IPS-20b (cell line): ENCODE measurements around the gene PLA2G12A.

Experiments used
- H3K27ac ChIP-seq: one replicate; pipeline ENCODE4 v1.5.1; 2013; ENCODE audit warnings: low read length
- H3K27me3 ChIP-seq: 2 replicates; pipeline ENCODE4 v1.6.1; 2013; ENCODE audit warnings: mild to moderate bottlenecking, low read length, inconsistent platforms; ENCODE audit not compliant: insufficient read depth
- H3K36me3 ChIP-seq: 2 replicates; pipeline ENCODE4 v1.6.1; 2013; ENCODE audit warnings: low read depth, mild to moderate bottlenecking, inconsistent platforms, low read length, moderate library complexity; ENCODE audit not compliant: insufficient read depth
- H3K4me1 ChIP-seq: 2 replicates; pipeline ENCODE4 v1.6.1; 2013; ENCODE audit warnings: mild to moderate bottlenecking, control low read depth, inconsistent platforms, low read length, moderate library complexity; ENCODE audit not compliant: insufficient read depth
- H3K4me3 ChIP-seq: 2 replicates; pipeline ENCODE4 v1.5.1; 2013; ENCODE audit warnings: mild to moderate bottlenecking, low read length, inconsistent platforms
- H3K9ac ChIP-seq: 2 replicates; pipeline ENCODE4 v1.6.1; 2013; ENCODE audit warnings: low read depth, mild to moderate bottlenecking, inconsistent platforms, low read length, moderate library complexity
- H3K9me3 ChIP-seq: 2 replicates; pipeline ENCODE4 v1.6.1; 2013; ENCODE audit warnings: mild to moderate bottlenecking, low read depth, low read length, inconsistent platforms; ENCODE audit not compliant: insufficient read depth

PLA2G12A gene

DNA sequence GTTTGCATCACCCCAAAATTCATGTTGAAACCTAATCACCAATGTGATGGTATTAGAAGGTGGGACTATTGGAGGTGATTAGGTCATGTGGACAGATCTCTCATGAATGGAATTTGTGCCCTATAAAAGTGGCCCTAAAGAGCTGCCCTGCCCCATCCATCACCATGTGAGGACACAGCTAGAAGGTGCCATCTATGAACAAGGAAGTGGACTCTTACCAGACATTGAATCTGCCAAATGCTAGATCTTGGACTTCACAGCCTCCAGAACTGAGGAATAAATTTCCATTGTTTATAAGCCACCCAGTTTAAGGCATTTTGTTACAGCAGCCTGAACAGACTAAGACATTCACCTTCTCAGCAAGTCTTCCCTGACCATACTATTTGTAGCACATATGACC, 7.5 kb downstream of the PLA2G12A start:
- H3K9ac ChIP-seq: no peak overlapping the region
- H3K36me3 ChIP-seq: peaks cover 14% of the 10 kb centered on the region; the same call in 1 of the 2 replicates
- H3K9me3 ChIP-seq: no peaks in the 10 kb centered on the region
- H3K27me3 ChIP-seq: no peaks in the 10 kb centered on the region
- no peak overlapping the region for H3K4me3 ChIP-seq
- H3K4me1 ChIP-seq: no peaks in the 10 kb centered on the region
- no peak overlapping the region for H3K27ac ChIP-seq

DNA sequence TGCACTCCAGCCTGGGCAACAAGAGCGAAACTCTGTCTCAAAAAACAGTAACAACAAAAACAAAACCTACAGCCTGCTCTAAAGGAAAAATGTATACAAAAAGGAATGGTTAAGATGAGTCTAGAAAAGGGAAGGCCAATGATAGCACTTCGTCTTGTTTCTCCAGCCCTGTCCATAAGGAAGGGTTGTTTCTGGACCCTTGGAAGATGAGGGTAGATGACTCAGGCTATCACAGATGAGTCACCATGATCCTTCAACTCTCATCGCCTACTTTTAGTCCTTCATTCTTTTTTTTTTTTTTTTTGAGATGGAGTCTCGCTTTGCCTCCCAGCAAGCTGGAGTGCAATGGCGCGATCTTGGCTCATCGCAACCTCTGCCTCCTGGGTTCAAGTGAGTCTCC, 8.8 kb downstream of the PLA2G12A start:
- Histone ChIP-seq H3K27me3 (no peaks in the 10 kb centered on the region), H3K27ac (no peak overlapping the region), H3K36me3 (peaks cover 28% of the 10 kb centered on the region), H3K4me1 (no peaks in the 10 kb centered on the region), H3K9ac (no peak overlapping the region), H3K9me3 (no peaks in the 10 kb centered on the region), H3K4me3 (no peak overlapping the region)

- Histone ChIP-seq H3K27me3 (no peaks in the 10 kb centered on the region), H3K36me3 (peaks cover 28% of the 10 kb centered on the region), H3K27ac (no peak overlapping the region), H3K4me3 (no peak overlapping the region), H3K9me3 (no peaks in the 10 kb centered on the region), H3K4me1 (no peaks in the 10 kb centered on the region), H3K9ac (no peak overlapping the region)
Observed at GRCh38 chr4:109719604-109720003, 10.3 kb downstream of the PLA2G12A start.

GRCh38 chr4:109718759-109719158, 11.1 kb downstream of the PLA2G12A start:
- Histone ChIP-seq H3K27ac (no peak overlapping the region), H3K4me3 (no peak overlapping the region), H3K36me3 (peaks cover 31% of the 10 kb centered on the region), H3K9me3 (no peaks in the 10 kb centered on the region), H3K4me1 (no peaks in the 10 kb centered on the region), H3K27me3 (no peaks in the 10 kb centered on the region), H3K9ac (no peak overlapping the region)

- H3K36me3 ChIP-seq: peaks cover 65% of the 10 kb centered on the region
- H3K9ac ChIP-seq: no peak overlapping the region
- no peaks in the 10 kb centered on the region for H3K4me1 ChIP-seq
- H3K9me3 ChIP-seq: no peaks in the 10 kb centered on the region
- H3K27ac ChIP-seq: no peak overlapping the region
- no peaks in the 10 kb centered on the region for H3K27me3 ChIP-seq
- H3K4me3 ChIP-seq: no peak overlapping the region
Observed at GRCh38 chr4:109713500-109713899, 16.4 kb downstream of the PLA2G12A start.

DNA sequence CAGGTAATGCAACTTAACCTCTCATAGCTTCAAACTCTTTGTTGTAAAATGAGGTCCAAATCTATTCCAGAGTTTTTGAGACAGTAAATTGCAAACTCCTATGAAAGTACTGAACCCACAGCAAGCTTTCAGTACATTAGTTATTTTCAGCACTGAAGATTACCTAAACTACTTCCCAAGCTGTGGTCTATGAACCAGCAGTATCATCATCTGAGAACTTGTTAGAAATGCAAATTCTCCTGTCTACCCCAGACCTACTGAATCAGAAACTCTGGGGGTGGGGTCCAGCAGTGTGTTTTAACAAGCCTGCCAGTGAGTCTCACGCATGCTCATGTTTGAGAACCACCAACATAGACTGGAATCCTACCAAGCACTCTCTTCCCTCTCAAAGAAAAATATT, 20.9 kb downstream of the PLA2G12A start:
- H3K27me3 ChIP-seq: no peaks in the 10 kb centered on the region
- H3K27ac ChIP-seq: no peak overlapping the region
- no peaks in the 10 kb centered on the region for H3K4me1 ChIP-seq
- H3K9me3 ChIP-seq: no peaks in the 10 kb centered on the region
- H3K9ac ChIP-seq: no peak overlapping the region
- H3K4me3 ChIP-seq: no peak overlapping the region
- peaks cover 42% of the 10 kb centered on the region for H3K36me3 ChIP-seq

- Histone ChIP-seq H3K4me1 (no peaks in the 10 kb centered on the region), H3K9me3 (no peaks in the 10 kb centered on the region), H3K27ac (no peak overlapping the region), H3K9ac (no peak overlapping the region), H3K27me3 (no peaks in the 10 kb centered on the region), H3K36me3 (peaks cover 37% of the 10 kb centered on the region), H3K4me3 (no peak overlapping the region)
Observed at GRCh38 chr4:109708435-109708834, 21.4 kb downstream of the PLA2G12A start.

DNA sequence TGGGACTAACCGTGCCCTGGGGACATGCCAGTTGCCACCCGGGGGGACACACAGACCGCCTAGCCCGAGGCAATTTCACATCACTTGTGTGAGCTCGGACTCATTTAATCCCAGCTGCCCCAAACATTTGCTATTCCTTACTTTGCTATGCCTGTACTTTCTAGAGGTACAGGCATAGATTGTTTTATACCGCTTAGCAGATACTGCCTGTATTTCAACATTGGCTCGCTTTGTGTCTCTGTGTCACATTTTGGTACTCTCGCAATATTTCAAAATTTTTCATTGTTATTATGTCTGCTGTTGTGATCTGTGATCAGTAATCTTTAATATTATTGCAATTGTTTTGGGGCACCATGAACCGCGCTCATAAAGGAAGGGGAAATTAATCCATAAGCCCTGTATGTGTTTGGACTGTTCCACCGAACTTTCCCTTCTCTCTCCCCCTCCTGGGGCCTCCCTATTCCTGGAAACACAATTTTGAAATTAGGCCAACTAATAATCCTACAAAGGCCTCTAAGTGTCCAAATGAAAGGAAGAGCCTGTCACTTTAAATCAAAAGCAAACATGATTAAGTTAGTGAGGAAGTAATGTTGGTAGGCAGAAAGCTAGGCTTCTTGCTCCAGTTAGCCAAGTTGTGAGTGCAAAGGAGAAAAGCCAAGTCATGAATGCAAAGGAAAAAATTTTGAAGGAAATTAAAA, 26.1 kb downstream of the PLA2G12A start:
- Histone ChIP-seq H3K36me3 (peaks cover 9% of the 10 kb centered on the region), H3K4me1 (peaks cover 5% of the 10 kb centered on the region; the same call in 1 of the 2 replicates), H3K27ac (no peak overlapping the region), H3K9ac (peak overlapping the region; percentile 89; the same call in 1 of the 2 replicates), H3K27me3 (no peaks in the 10 kb centered on the region), H3K9me3 (no peaks in the 10 kb centered on the region), H3K4me3 (peak overlapping the region; percentile 85)

- Histone ChIP-seq H3K4me1 (peaks cover 5% of the 10 kb centered on the region; the same call in 1 of the 2 replicates), H3K4me3 (peak within 1 kb of the TSS; percentile 85), H3K27me3 (no peaks in the 10 kb centered on the region), H3K9ac (peak within 1 kb of the TSS; percentile 89), H3K27ac (peak within 1 kb of the TSS; percentile 61), H3K9me3 (no peaks in the 10 kb centered on the region), H3K36me3 (peaks cover 2% of the 10 kb centered on the region)
Observed at GRCh38 chr4:109702950-109703663, 26.8 kb downstream of the PLA2G12A start, which contains the start of gene CASP6. TSS of gene CASP6 (minus strand) at chr4:109703445. CDS start at chr4:109703395, 50 bp downstream.

DNA sequence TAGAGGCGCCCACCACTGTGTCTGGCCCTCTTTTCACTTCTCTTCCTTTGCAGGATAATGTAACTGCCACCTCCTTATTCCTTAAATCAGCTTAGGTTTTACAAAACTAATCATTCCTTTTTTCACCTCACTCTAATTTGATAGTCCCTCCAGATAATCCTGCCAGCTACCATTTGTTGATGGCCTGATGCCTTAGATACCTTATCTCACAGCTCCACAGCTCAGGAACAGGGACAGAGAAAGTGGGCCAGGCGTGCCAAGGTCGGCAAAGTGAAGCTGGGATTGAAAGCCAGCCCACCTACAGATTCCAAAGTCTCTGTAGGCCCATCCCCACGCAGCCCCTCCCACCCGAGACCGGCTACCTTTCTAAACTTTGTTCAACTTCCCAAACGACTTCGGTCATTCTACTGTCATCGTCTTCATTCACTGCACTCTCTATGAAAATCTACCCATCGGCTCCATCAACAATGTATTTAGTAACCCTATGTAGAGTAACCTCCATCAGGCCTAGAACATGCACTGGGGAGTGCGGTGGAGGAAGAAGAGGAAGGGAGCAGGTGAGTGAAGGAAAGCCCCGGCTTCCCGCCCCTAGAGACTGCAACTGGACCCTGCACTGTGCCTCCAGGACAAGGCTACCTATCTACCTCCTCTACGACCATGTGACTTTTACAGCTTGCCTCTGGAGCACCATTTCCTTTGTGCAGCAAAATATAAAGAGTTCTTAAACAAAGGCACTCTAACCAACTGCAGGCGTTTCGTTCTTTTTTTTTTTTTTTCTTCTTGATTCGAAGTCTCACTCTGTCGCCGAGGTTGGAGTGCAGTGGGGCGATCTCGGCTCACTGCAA, 28.1 kb downstream of the PLA2G12A start:
- Histone ChIP-seq H3K9me3 (no peaks in the 10 kb centered on the region), H3K27ac (peak overlapping the region; percentile 61)

GRCh38 chr4:109699553-109700225, 30.2 kb downstream of the PLA2G12A start:
- H3K9me3 ChIP-seq: no peaks in the 10 kb centered on the region
- peaks cover 21% of the 10 kb centered on the region for H3K36me3 ChIP-seq
- no peaks in the 10 kb centered on the region for H3K27me3 ChIP-seq
- no peak overlapping the region for H3K9ac ChIP-seq
- H3K4me3 ChIP-seq: no peak overlapping the region
- no peak overlapping the region for H3K27ac ChIP-seq
- H3K4me1 ChIP-seq: peaks cover 5% of the 10 kb centered on the region; the same call in 1 of the 2 replicates

More for the DNA sequence above, 28.1 kb downstream of the PLA2G12A start:
- Histone ChIP-seq H3K4me1 (peaks cover 5% of the 10 kb centered on the region; the same call in 1 of the 2 replicates), H3K36me3 (peaks cover 9% of the 10 kb centered on the region), H3K9ac (peak overlapping the region; percentile 89; the same call in 1 of the 2 replicates), H3K4me3 (peak overlapping the region; percentile 85), H3K27me3 (no peaks in the 10 kb centered on the region)
